Ascending aorta (tissue), 2 donors: ENCODE data around the gene SLC25A33. TPM values are rescaled to one million over a fixed set of nuclear protein-coding genes. Genes with fewer than 3 reads are reported as not detected.

Source experiments
- DNase-seq, 2 donors: peaks; one replicate each; pipeline ENCODE4 v3.0.0-alpha.2; 2019; ENCODE audit warnings: low spot score in 2 of 2
- H3K27ac ChIP-seq, 2 donors: fragments of 200-600 bp; sonication (generic); one replicate each; pipeline ENCODE4 v1.5.1; 2016 to 2017; ENCODE audit warnings: mild to moderate bottlenecking in 1 of 2
- H3K27me3 ChIP-seq: fragments of 200-600 bp; sonication (generic); one replicate; pipeline ENCODE4 v1.5.1; 2017
- H3K36me3 ChIP-seq, 2 donors: fragments of 200-600 bp; sonication (generic); one replicate each; pipeline ENCODE4 v1.5.1; 2016
- H3K4me1 ChIP-seq, 2 donors: fragments of 200-600 bp; sonication (generic); one replicate each; pipeline ENCODE4 v1.5.1; 2016 to 2017; ENCODE audit warnings: mild to moderate bottlenecking in 1 of 2
- H3K4me3 ChIP-seq, 2 donors: fragments of 200-600 bp; sonication (generic); one replicate each; pipeline ENCODE4 v1.5.1; 2016 to 2017; ENCODE audit warnings: mild to moderate bottlenecking in 1 of 2
- H3K9me3 ChIP-seq, 2 donors: fragments of 200-600 bp; sonication (generic); one replicate each; pipeline ENCODE4 v1.5.1; 2016
- CTCF ChIP-seq, 3 experiments: fragments of 200-600 bp in 2 of 3; fragments of 450-650 bp in 1 of 3; sonication (generic) in 2 of 3; IDR thresholded peaks; one replicate each; pipeline ENCODE4 v1.5.1; 2016 to 2019; ENCODE audit warnings: antibody characterized with exemption in 3 of 3, mild to moderate bottlenecking in 1 of 3, moderate library complexity in 1 of 3
- intact Hi-C: fragments of 100-400 bp; cut with DNase I; formaldehyde crosslinking; loops from one replicate; pipeline ENCODE4 v1.15.1; 2023
- total RNA-seq: library from RNA; depleted of rRNA; stranded (reverse); fragments of >200 nt; gene quantifications from one replicate; pipeline ENCODE4 v1.1.0, GENCODE V29; 2016

The SLC25A33 gene
- total RNA-seq, 1 donor from 2014 or later: 0.11 TPM

GRCh38 chr1:9601942-9602793 is 62.9 kb downstream of the SLC25A33 start:
- H3K4me1 ChIP-seq: no peaks in the 10 kb centered on the region
- no peak for TF ChIP-seq CTCF (IDR thresholded peaks at IDR 0.05)
- H3K36me3 ChIP-seq: peaks cover 46 to 62% of the 10 kb centered on the region in 2 donors

GRCh38 chr1:9602794-9603167 is 63.5 kb downstream of the SLC25A33 start:
- no peaks in the 10 kb centered on the region for H3K4me1 ChIP-seq
- no peaks in the 10 kb centered on the region for H3K27me3 ChIP-seq
- no peak overlapping the region for H3K27ac ChIP-seq
- DNase-seq: no peak
- H3K36me3 ChIP-seq: peaks cover 43 to 58% of the 10 kb centered on the region in 2 donors
- H3K9me3 ChIP-seq: no peaks in the 10 kb centered on the region
- no peak for TF ChIP-seq CTCF (IDR thresholded peaks at IDR 0.05)
- intact Hi-C loops: no loop called here
- no peak overlapping the region for H3K4me3 ChIP-seq

More at GRCh38 chr1:9601942-9602793, 62.9 kb downstream of the SLC25A33 start:
- Histone ChIP-seq H3K4me3 (no peak overlapping the region), H3K27me3 (no peaks in the 10 kb centered on the region), H3K9me3 (no peaks in the 10 kb centered on the region), H3K27ac (no peak overlapping the region)
- intact Hi-C loops: no loop called here
- no peak for DNase-seq

GRCh38 chr1:9603307-9603706 is 64.0 kb downstream of the SLC25A33 start:
- H3K4me3 ChIP-seq: no peak overlapping the region
- no peaks in the 10 kb centered on the region for H3K27me3 ChIP-seq
- intact Hi-C loops: no loop called here
- H3K4me1 ChIP-seq: no peaks in the 10 kb centered on the region
- H3K27ac ChIP-seq: no peak overlapping the region
- H3K9me3 ChIP-seq: no peaks in the 10 kb centered on the region
- H3K36me3 ChIP-seq: peaks cover 46 to 58% of the 10 kb centered on the region in 2 donors
- TF ChIP-seq CTCF (IDR thresholded peaks at IDR 0.05): no peak
- DNase-seq: no peak

DNA sequence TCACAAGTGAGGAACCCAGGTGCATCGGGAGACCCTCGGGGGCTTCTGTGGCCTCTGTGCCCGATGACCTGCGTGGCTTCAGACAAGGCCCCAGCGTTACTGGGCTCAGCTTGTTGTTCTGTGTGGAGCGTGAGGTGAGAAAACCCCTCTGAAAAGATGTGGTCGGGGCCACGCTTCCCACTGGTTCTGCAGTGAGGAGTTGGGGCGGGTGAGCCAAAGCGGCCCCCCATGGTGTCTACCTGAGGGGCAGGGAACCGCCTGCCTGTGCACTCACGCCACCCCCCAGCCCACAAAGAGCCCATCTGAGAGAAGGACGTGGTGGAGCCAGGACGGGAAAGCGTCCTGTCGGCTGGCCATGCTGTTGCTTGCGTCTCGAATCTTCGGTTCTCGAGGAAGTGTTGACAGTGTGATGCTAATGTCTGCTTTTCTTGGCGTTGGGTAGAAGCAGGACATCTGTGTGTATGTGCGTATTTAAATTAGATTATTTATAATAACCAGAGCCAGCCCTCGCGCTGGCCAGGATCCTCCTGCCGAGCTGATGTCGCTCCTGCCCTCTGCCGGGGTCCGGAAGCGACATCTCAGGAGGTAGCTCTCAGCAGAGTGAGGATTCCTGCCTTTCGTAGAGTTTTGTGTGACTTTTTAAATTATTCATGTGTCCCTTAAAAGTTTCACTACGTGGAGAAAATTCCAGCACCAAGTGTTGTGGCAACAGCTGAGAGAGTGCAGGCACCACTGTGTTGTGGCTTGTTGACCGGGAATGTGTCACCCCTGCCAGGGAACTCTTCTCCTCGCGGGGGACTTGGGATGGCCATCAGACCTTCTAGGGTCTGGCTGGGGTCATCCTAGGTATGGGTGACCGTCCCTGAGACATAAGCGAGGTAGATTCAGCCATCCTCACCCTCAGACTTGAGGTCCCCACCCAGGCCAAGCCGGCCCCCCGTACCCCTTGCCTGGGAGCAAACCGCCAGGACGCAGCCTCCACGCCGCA is 64.8 kb downstream of the SLC25A33 start:
- H3K4me3 ChIP-seq: no peak overlapping the region
- peaks cover 45 to 58% of the 10 kb centered on the region in 2 donors for H3K36me3 ChIP-seq
- no peak overlapping the region for H3K27ac ChIP-seq
- no peaks in the 10 kb centered on the region for H3K4me1 ChIP-seq
- intact Hi-C loops: no loop called here
- no peak for DNase-seq
- no peaks in the 10 kb centered on the region for H3K27me3 ChIP-seq
- TF ChIP-seq CTCF (IDR thresholded peaks at IDR 0.05): no peak
- H3K9me3 ChIP-seq: no peaks in the 10 kb centered on the region

GRCh38 chr1:9604836-9605235 is 65.6 kb downstream of the SLC25A33 start:
- Histone ChIP-seq H3K9me3 (no peaks in the 10 kb centered on the region), H3K4me3 (no peak overlapping the region), H3K4me1 (no peaks in the 10 kb centered on the region), H3K36me3 (peaks cover 43 to 63% of the 10 kb centered on the region in 2 donors), H3K27me3 (no peaks in the 10 kb centered on the region), H3K27ac (no peak overlapping the region)
- no peak for TF ChIP-seq CTCF (IDR thresholded peaks at IDR 0.05)
- no peak for DNase-seq
- intact Hi-C loops: no loop called here
